Osteocyte (in vitro differentiated cells): Measurements from ENCODE around the gene GTPBP4. TPM values are rescaled to one million over a fixed set of nuclear protein-coding genes. Genes with fewer than 3 reads are reported as not detected.

Experiments used
- DNase-seq: peaks from one replicate; pipeline ENCODE4 v3.0.0; 2021; ENCODE audit warnings: mixed read lengths; ENCODE audit not compliant: unreplicated experiment; ENCODE audit errors: extremely low spot score
- H3K27ac Mint-ChIP-seq: one replicate; pipeline ENCODE4 v1.8.0; 2021; ENCODE audit warnings: mild to moderate bottlenecking, mixed read lengths; ENCODE audit not compliant: unreplicated experiment
- H3K27me3 Mint-ChIP-seq: one replicate; pipeline ENCODE4 v1.8.0; 2021; ENCODE audit warnings: mixed read lengths; ENCODE audit not compliant: unreplicated experiment
- H3K36me3 Mint-ChIP-seq: one replicate; pipeline ENCODE4 v1.8.0; 2021; ENCODE audit warnings: mixed read lengths; ENCODE audit not compliant: unreplicated experiment
- H3K4me1 Mint-ChIP-seq: one replicate; pipeline ENCODE4 v1.8.0; 2021; ENCODE audit warnings: mixed read lengths; ENCODE audit not compliant: unreplicated experiment
- H3K4me3 Mint-ChIP-seq: one replicate; pipeline ENCODE4 v1.8.0; 2021; ENCODE audit warnings: mild to moderate bottlenecking, moderate library complexity, mixed read lengths; ENCODE audit not compliant: unreplicated experiment
- H3K9me3 Mint-ChIP-seq: one replicate; pipeline ENCODE4 v1.8.0; 2021; ENCODE audit warnings: mixed read lengths; ENCODE audit not compliant: unreplicated experiment
- total RNA-seq: library from RNA; stranded (reverse); gene quantifications from 2 replicates; pipeline ENCODE4 v1.2.1, GENCODE V29; 2021
- TF ChIP-seq, protein P1 (sequence below): fragments of 200-600 bp; sonication (generic); IDR thresholded peaks from 2 replicates; pipeline ENCODE4 v1.5.0; 2021; ENCODE audit warnings: antibody characterized with exemption, mild to moderate bottlenecking, moderate library complexity

The GTPBP4 gene
- total RNA-seq, 1 donor from 2014 or later: 53.7 TPM

- Mint-ChIP-seq H3K27ac (no peak overlapping the region), H3K4me1 (no peaks in the 10 kb centered on the region), H3K9me3 (no peaks in the 10 kb centered on the region), H3K36me3 (peaks cover 60% of the 10 kb centered on the region), H3K4me3 (no peak overlapping the region), H3K27me3 (no peaks in the 10 kb centered on the region)
- no peak for DNase-seq
- TF ChIP-seq, protein P1, sequence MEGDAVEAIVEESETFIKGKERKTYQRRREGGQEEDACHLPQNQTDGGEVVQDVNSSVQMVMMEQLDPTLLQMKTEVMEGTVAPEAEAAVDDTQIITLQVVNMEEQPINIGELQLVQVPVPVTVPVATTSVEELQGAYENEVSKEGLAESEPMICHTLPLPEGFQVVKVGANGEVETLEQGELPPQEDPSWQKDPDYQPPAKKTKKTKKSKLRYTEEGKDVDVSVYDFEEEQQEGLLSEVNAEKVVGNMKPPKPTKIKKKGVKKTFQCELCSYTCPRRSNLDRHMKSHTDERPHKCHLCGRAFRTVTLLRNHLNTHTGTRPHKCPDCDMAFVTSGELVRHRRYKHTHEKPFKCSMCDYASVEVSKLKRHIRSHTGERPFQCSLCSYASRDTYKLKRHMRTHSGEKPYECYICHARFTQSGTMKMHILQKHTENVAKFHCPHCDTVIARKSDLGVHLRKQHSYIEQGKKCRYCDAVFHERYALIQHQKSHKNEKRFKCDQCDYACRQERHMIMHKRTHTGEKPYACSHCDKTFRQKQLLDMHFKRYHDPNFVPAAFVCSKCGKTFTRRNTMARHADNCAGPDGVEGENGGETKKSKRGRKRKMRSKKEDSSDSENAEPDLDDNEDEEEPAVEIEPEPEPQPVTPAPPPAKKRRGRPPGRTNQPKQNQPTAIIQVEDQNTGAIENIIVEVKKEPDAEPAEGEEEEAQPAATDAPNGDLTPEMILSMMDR: no peak
These were observed 22.5 kb downstream of the GTPBP4 start for GRCh38 chr10:1010703-1011102.

DNA sequence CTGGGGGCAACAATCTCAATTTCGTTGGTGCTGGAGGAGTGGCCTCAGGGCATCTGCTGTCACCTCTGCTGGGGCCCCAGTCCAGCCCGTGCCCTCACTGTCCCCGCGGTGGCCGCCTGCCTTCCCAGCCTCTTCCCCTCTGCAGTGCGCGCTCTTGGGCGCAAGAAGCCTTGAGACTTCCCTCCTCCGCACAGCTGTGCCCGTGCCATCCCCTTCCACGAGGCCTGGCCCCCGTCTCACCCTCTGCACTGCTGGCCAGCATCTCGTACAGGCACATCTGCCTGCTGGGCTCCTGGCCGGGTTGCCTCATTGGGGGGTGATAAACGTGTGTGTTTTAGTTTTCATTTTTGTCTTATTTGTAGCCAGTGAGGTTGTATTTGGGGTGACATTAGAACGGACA lies 23.5 kb downstream of the GTPBP4 start:
- Mint-ChIP-seq H3K27ac (no peak overlapping the region), H3K27me3 (no peaks in the 10 kb centered on the region), H3K9me3 (no peaks in the 10 kb centered on the region), H3K36me3 (peaks cover 58% of the 10 kb centered on the region), H3K4me1 (no peaks in the 10 kb centered on the region), H3K4me3 (no peak overlapping the region)
- no peak for DNase-seq
- TF ChIP-seq, protein P1: no peak

DNA sequence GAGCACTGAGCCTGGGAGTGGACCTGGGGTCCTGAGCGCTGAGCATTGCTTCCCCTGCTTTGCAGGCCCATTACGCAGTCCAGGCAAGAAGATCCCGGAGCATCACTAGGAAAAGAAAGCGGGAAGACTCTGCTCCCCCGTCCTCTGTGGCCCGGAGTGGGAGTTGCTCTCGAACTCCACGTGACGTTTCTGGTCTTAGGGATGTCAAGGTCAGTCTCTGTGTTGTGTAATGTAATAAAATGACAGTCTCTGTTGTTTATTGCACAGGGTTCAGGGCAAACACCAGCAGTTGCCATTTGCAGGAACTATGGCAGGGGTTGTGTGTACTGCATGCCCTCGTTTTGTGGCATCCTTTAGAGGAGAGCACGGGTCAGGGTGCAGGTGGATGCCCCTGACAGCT lies 27.5 kb downstream of the GTPBP4 start:
- TF ChIP-seq, protein P1: no peak
- peaks cover 61% of the 10 kb centered on the region for H3K36me3 Mint-ChIP-seq
- H3K4me3 Mint-ChIP-seq: no peak overlapping the region
- H3K27ac Mint-ChIP-seq: no peak overlapping the region
- H3K9me3 Mint-ChIP-seq: no peaks in the 10 kb centered on the region
- H3K27me3 Mint-ChIP-seq: no peaks in the 10 kb centered on the region
- H3K4me1 Mint-ChIP-seq: no peaks in the 10 kb centered on the region
- DNase-seq: peak; percentile 70

GRCh38 chr10:1019362-1019761 lies 31.1 kb downstream of the GTPBP4 start:
- no peaks in the 10 kb centered on the region for H3K4me1 Mint-ChIP-seq
- no peak overlapping the region for H3K27ac Mint-ChIP-seq
- H3K27me3 Mint-ChIP-seq: no peaks in the 10 kb centered on the region
- peaks cover 35% of the 10 kb centered on the region for H3K36me3 Mint-ChIP-seq
- H3K4me3 Mint-ChIP-seq: no peak overlapping the region
- TF ChIP-seq, protein P1: no peak
- DNase-seq: no peak
- no peaks in the 10 kb centered on the region for H3K9me3 Mint-ChIP-seq

DNA sequence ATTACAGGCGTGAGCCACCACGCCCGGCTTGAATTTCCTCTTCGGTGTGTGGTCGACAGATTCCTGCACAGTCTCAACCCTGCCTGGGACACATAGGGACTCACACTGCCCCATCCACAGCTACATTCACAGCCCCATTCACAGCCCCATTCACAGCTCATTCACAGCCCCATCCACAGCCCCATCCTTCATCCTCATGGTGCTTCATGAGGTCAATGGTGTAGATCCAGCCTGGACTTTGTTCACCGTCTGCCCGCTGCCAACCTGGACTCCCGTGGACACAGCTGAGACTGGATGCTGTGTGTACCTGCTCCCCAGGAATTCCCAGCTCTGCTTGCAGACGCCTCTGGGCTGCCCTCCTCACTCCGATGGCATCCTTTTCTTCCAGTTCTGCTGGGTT lies 32.2 kb downstream of the GTPBP4 start:
- no peak overlapping the region for H3K27ac Mint-ChIP-seq
- no peaks in the 10 kb centered on the region for H3K4me1 Mint-ChIP-seq
- no peak for DNase-seq
- peaks cover 33% of the 10 kb centered on the region for H3K36me3 Mint-ChIP-seq
- TF ChIP-seq, protein P1: no peak
- no peaks in the 10 kb centered on the region for H3K27me3 Mint-ChIP-seq
- no peaks in the 10 kb centered on the region for H3K9me3 Mint-ChIP-seq
- H3K4me3 Mint-ChIP-seq: no peak overlapping the region
